ENCODE results near the gene R3HDM4. TPM values are rescaled to one million over a fixed set of nuclear protein-coding genes. Genes with fewer than 3 reads are reported as not detected.
A peak's percentile ranks its signal among the peaks of the same experiment; 100 is the strongest.

R3HDM4 gene
- total and polyA plus RNA-seq, 10 of the 15 experiments (the other 5 are each of a cell fraction or from before 2014, with no cell fraction given) = 1.3 to 65.8 (median 27.7) TPM

DNA sequence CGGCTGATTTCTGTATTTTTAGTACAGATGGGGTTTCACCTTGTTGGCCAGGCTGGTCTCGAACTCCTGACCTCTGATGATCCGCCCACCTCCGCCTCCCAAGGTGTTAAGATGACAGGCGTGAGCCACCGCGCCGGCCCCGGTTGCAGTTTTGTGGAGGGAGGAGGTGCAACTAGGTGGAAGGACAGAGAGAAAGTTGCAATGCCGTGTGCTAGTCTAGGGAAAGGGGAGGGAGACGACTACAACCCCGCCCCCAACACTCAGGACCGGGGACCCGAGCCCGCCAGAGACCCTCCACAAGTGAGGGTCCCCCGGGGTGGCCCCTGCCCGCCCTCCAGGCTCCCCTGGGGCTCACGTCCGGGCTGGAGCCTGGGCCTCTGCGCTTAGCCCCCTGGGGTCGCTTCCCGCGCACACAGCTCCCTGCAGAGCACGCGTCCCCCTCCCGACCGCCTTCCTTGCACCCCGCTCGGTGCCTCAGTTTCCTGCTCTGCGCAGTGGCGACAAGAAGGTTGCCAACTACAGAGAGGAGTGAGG lies 11.6 kb upstream of the R3HDM4 start (continued):
- TF ChIP-seq, protein P1, sequence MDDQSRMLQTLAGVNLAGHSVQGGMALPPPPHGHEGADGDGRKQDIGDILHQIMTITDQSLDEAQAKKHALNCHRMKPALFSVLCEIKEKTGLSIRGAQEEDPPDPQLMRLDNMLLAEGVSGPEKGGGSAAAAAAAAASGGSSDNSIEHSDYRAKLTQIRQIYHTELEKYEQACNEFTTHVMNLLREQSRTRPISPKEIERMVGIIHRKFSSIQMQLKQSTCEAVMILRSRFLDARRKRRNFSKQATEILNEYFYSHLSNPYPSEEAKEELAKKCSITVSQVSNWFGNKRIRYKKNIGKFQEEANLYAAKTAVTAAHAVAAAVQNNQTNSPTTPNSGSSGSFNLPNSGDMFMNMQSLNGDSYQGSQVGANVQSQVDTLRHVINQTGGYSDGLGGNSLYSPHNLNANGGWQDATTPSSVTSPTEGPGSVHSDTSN (IDR thresholded peaks at IDR 0.05; ENCODE audit: insufficient replicate concordance, low read depth, low read length) = peak; percentile 6
- TF ChIP-seq ZNF274 (IDR thresholded peaks at IDR 0.05; ENCODE audit: insufficient read depth, insufficient read length) (no peak), SREBF2 (IDR thresholded peaks at IDR 0.05; ENCODE audit: low read length) (no peak), MTA2 (IDR thresholded peaks at IDR 0.05; ENCODE audit: low read depth) (no peak), BMI1 (IDR thresholded peaks at IDR 0.05; ENCODE audit: borderline replicate concordance) (no peak), ESRRA (IDR thresholded peaks at IDR 0.05; ENCODE audit: low read length) (no peak), CEBPB (IDR thresholded peaks at IDR 0.05; ENCODE audit: borderline replicate concordance in 1 of 2, low read depth in 2 of 2, low read length in 2 of 2) (no peak), CHD4 (IDR thresholded peaks at IDR 0.05) (0 out of 2 replicates have a peak, but pooled peaks have one; percentile 18), CBFB (IDR thresholded peaks at IDR 0.05; ENCODE audit: low read depth) (no peak), FOS (IDR thresholded peaks at IDR 0.05; ENCODE audit: borderline replicate concordance, extremely low read depth, insufficient read length) (no peak), NFYA (IDR thresholded peaks at IDR 0.05; ENCODE audit: borderline replicate concordance, low read depth, low read length) (no peak), CBX5 (IDR thresholded peaks at IDR 0.05; ENCODE audit: low read depth) (no peak), RCOR1 (conservative IDR thresholded peaks at IDR 0.05; ENCODE audit: low read depth, low read length) (no peak), MEF2B (IDR thresholded peaks at IDR 0.05; ENCODE audit: partially characterized antibody, poor library complexity, severe bottlenecking) (peak; percentile 54), RFX5 (IDR thresholded peaks at IDR 0.05; ENCODE audit: low read depth, low read length) (no peak), EED (IDR thresholded peaks at IDR 0.05; ENCODE audit: low read depth) (no peak), NBN (IDR thresholded peaks at IDR 0.05) (peak; percentile 21; the same call in 1 of the 2 replicates), EP300 (IDR thresholded peaks at IDR 0.05; ENCODE audit: borderline replicate concordance in 1 of 2, control insufficient read depth in 1 of 2, low read depth in 2 of 2, low read length in 2 of 2) (no peak), ZZZ3 (IDR thresholded peaks at IDR 0.05; ENCODE audit: control insufficient read depth, insufficient read length, low read depth) (no peak), GABPA (IDR thresholded peaks at IDR 0.05; ENCODE audit: low read depth) (no peak), NR2F1 (conservative IDR thresholded peaks at IDR 0.05) (peak; percentile 84), TCF7 (IDR thresholded peaks at IDR 0.05; ENCODE audit: borderline replicate concordance) (no peak), PAX5 (IDR thresholded peaks at IDR 0.05; ENCODE audit: borderline replicate concordance, low read depth, low read length) (no peak)
- TF ChIP-seq, protein P2, sequence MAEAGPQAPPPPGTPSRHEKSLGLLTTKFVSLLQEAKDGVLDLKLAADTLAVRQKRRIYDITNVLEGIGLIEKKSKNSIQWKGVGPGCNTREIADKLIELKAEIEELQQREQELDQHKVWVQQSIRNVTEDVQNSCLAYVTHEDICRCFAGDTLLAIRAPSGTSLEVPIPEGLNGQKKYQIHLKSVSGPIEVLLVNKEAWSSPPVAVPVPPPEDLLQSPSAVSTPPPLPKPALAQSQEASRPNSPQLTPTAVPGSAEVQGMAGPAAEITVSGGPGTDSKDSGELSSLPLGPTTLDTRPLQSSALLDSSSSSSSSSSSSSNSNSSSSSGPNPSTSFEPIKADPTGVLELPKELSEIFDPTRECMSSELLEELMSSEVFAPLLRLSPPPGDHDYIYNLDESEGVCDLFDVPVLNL (IDR thresholded peaks at IDR 0.05; ENCODE audit: low read depth, low read length) = no peak
- TF ChIP-seq, protein P3, sequence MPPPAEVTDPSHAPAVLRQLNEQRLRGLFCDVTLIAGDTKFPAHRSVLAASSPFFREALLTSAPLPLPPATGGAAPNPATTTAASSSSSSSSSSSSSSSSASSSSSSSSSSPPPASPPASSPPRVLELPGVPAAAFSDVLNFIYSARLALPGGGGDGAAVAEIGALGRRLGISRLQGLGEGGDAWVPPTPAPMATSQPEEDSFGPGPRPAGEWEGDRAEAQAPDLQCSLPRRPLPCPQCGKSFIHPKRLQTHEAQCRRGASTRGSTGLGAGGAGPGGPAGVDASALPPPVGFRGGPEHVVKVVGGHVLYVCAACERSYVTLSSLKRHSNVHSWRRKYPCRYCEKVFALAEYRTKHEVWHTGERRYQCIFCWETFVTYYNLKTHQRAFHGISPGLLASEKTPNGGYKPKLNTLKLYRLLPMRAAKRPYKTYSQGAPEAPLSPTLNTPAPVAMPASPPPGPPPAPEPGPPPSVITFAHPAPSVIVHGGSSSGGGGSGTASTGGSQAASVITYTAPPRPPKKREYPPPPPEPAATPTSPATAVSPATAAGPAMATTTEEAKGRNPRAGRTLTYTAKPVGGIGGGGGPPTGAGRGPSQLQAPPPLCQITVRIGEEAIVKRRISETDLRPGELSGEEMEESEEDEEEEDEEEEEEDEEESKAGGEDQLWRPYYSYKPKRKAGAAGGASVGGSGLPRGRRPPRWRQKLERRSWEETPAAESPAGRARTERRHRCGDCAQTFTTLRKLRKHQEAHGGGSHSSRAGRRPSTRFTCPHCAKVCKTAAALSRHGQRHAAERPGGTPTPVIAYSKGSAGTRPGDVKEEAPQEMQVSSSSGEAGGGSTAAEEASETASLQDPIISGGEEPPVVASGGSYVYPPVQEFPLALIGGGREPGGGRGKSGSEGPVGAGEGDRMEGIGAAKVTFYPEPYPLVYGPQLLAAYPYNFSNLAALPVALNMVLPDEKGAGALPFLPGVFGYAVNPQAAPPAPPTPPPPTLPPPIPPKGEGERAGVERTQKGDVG (CRISPR knock-in tag; IDR thresholded peaks at IDR 0.05) = no peak
- TF ChIP-seq, protein P4, sequence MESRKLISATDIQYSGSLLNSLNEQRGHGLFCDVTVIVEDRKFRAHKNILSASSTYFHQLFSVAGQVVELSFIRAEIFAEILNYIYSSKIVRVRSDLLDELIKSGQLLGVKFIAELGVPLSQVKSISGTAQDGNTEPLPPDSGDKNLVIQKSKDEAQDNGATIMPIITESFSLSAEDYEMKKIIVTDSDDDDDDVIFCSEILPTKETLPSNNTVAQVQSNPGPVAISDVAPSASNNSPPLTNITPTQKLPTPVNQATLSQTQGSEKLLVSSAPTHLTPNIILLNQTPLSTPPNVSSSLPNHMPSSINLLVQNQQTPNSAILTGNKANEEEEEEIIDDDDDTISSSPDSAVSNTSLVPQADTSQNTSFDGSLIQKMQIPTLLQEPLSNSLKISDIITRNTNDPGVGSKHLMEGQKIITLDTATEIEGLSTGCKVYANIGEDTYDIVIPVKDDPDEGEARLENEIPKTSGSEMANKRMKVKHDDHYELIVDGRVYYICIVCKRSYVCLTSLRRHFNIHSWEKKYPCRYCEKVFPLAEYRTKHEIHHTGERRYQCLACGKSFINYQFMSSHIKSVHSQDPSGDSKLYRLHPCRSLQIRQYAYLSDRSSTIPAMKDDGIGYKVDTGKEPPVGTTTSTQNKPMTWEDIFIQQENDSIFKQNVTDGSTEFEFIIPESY (IDR thresholded peaks at IDR 0.05) = no peak

Data from GM12878 (cell line).